ENCODE measurements around the gene RCCD1.
A peak's percentile ranks its signal among the peaks of the same experiment; 100 is the strongest.

Gene RCCD1

GRCh38 chr15:90962021-90962420 lies 7.3 kb downstream of the RCCD1 start:
- DNase-seq (ENCODE audit: low read depth in 3 of 3): no peak

- no peak for DNase-seq (ENCODE audit: low read depth in 3 of 3)
Observed at GRCh38 chr15:90966262-90966661, 11.6 kb downstream of the RCCD1 start.

GRCh38 chr15:90967206-90967605 lies 12.5 kb downstream of the RCCD1 start:
- DNase-seq (ENCODE audit: low read depth in 3 of 3): no peak

DNA sequence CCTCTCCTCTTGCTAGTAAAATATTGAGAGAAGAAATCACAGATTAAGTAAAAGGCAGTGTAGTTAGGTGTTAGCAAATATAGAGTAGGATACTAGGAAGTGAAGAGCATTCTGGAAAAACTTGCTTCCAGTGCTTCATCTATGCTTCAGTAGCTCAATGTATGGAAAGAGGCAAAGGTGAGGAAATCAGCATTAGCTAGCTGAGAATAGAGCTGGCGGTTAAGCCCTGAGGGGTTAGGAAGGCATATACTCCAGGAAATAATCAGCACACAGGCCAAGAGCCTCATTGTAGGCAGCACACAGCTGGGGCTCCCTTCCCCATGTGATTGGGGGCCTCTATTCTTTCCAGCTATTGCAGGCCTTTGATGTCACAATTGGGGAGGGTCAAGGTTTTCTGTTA lies 13.8 kb downstream of the RCCD1 start:
- DNase-seq (ENCODE audit: low read depth in 3 of 3): no peak

GRCh38 chr15:90970274-90970673 lies 15.6 kb downstream of the RCCD1 start:
- no peak for DNase-seq (ENCODE audit: low read depth in 3 of 3)

DNA sequence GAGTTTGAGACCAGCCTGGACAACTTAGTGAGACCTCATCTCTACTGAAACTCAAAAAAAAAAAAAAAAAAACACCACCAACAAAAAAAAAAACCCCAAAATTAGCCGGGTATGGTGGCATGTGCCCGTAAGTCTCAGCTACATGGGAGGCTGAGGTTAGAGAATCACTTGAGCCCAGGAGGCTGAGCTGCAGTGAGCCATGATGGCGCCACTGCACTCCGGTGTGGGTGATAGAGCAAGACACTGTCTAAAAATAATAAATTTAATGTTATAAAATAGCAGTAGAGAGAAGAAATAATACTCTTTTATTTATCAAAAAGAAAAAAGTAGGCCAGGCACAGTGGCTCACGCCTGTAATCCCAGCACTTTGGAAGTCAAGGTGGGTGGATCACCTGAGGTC lies 17.4 kb downstream of the RCCD1 start:
- no peak for DNase-seq (ENCODE audit: low read depth in 3 of 3)

GRCh38 chr15:90974216-90974615 lies 19.5 kb downstream of the RCCD1 start:
- no peak for DNase-seq (ENCODE audit: low read depth in 3 of 3)

DNA sequence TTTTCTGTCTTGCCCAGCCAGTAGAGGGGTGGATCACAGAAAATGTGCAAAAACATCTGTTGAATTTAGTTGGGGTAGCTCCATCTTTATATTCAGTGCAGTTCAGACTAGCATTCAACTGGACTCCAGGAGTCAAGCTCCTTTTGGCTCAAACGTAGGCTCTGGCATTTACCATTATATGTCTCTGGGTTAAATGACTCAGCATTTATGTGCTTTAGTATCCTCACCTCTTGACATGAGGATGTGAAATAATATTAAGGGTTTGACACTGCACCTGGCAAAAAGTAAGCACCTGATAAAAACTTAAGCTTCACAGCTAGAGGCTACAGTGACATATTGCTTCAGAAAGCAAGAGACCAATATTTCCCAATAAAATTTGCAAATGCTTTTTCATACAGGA lies 24.9 kb downstream of the RCCD1 start:
- no peak for DNase-seq (ENCODE audit: low read depth in 3 of 3)

DNA sequence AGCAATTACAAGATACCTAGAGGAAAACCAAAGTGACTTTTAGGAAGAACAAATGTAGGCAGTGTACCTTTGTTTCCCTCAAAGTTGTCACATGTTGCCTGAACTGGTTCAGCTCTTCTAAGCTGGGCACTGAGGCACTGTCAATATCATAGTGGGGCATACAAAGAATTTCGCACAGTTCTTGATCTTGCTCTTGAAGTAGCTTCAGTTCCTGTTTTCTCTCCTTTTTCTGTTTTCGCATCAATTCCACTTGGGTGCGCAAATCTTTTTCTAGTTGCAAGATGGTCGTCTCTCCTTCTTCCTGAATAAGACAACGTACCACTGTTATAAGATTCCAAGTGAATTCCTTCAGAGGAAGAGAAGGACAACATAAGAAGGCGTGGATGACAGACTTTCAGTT lies 27.0 kb downstream of the RCCD1 start:
- no peak for DNase-seq (ENCODE audit: low read depth in 3 of 3)

GRCh38 chr15:90982135-90982534 lies 27.5 kb downstream of the RCCD1 start:
- DNase-seq (ENCODE audit: low read depth in 3 of 3): no peak

DNA sequence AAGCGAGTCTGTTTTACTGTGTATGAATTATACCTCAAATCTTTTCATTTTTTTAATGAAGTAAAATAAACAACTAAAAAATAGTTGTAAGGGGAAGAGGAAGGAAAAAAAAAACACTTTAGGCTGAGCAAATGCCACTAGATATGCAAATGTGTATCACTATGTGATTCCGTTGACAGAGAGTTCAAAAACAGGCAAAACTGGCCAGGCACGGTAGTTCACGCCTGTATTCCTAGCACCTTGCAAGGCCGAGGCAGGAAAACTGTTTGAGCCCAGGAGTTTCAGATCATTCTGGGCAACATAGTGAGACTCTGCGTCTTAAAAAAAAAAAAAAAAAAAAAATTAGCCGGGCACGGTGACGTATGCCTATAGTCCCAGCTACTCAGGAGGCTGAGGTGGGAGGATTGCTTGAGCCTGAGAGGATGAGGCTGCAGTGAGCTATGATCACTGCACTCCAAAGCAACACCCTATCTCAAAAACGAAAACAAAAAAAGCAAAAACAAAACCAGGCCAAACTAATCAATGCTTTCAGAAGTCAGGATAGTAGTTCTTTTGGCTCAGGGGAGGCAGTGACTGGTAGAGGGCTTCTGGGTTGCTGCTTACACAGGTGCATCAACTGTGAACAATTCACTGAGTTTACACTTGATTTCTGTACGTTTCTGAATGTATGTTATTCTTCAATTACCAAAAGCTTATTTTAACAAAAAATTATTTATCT lies 32.3 kb downstream of the RCCD1 start:
- no peak for DNase-seq (ENCODE audit: low read depth in 3 of 3)

- DNase-seq (ENCODE audit: low read depth in 3 of 3): no peak
Observed at GRCh38 chr15:90987561-90988141, 33.0 kb downstream of the RCCD1 start.

GRCh38 chr15:90988296-90988695 lies 33.6 kb downstream of the RCCD1 start:
- DNase-seq (ENCODE audit: low read depth in 3 of 3): no peak

- DNase-seq (ENCODE audit: low read depth in 3 of 3): no peak
Observed at GRCh38 chr15:90989040-90989768, 34.5 kb downstream of the RCCD1 start.

- no peak for DNase-seq (ENCODE audit: low read depth in 3 of 3)
Observed at GRCh38 chr15:90990446-90990845, 35.8 kb downstream of the RCCD1 start.

- DNase-seq (ENCODE audit: low read depth in 3 of 3): no peak
Observed at GRCh38 chr15:90991587-90992285, 37.1 kb downstream of the RCCD1 start.

- DNase-seq (ENCODE audit: low read depth in 3 of 3): no peak
Observed at GRCh38 chr15:90994059-90994416, 39.4 kb downstream of the RCCD1 start.

DNA sequence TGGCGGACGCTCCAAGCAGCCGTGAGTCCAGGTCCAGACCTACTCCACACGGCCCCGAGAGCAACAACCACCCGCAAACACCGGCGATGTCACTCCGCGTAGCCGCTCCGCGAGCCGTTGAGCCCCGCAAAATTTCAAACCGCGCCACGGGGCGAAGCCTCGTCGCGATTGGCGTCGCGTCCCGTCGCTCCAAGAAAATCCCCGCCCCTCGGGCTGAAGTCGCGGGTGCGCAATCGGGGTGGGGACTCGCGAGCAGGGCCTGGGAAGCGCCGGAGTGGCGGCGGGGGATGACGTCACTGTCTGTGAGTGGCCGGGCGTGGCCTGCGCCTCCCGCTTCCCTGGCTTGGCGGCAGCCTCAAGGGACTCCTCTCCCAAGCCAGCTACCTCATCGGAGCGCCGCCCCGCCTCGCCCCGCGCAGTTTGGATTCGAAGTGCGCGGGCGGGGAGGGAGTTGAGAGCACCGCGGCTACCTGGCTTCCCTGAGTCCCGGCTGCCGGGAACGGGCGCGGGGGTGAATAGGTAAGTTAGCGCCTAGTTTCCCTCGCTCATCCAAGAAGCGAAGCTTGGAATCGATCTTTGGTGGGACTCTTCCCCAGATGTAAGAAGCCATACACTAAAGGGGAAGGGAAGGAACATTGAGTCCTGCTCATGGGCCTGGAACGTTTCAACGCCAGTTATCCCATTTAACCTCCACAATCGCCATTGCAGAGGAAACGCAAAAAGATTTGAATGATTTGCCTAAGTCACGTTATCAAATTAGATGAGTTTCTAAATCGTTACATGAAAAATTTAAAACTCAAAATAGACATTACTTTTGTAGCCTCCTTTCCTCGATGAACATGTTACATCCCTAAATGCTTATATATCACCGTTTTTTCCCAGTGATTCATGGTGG lies 40.0 kb downstream of the RCCD1 start, which contains the start of gene PRC1:
Gene PRC1 (minus strand): TSS at position 119 of the 895 bp plus-strand sequence. CDS start 118 bp downstream, at position 1.
- peak; percentile 97 to 98 (median 97) for DNase-seq (ENCODE audit: low read depth in 3 of 3)

GRCh38 chr15:90998737-90999136 lies 44.1 kb downstream of the RCCD1 start:
- no peak for DNase-seq (ENCODE audit: low read depth in 3 of 3)

GRCh38 chr15:91001209-91001608 lies 46.5 kb downstream of the RCCD1 start:
- DNase-seq (ENCODE audit: low read depth in 3 of 3): no peak

- DNase-seq (ENCODE audit: low read depth in 3 of 3): no peak
Observed at GRCh38 chr15:91007266-91007665, 52.6 kb downstream of the RCCD1 start.

Measured in stimulated activated CD4-positive, alpha-beta T cell treated with anti-CD3 and anti-CD28 coated beads, TNF-alpha, amount 100 ng/mL, for 48 hours (primary cell).